Lung microvascular endothelial cell (primary cell): ENCODE data around the gene PRR20C. TPM values are rescaled to one million over a fixed set of nuclear protein-coding genes. Genes with fewer than 3 reads are reported as not detected.
"Not testable (repeated sequence)": the region's sequence is repeated elsewhere in the genome, so short reads cannot be mapped to it uniquely, and the experiment has no call there.

ENCODE experiments used
- DNase-seq, 2 donors: peaks; one replicate each; pipeline versions ENCODE4 v3.0.0 to v3.0.0-alpha.2; 2010; ENCODE audit warnings: low read depth in 2 of 2
- total RNA-seq: library from RNA; depleted of rRNA; stranded (reverse); fragments of >200 nt; gene quantifications from 2 replicates; pipeline ENCODE4 v1.2.1, GENCODE V29; 2014

Gene PRR20C
- not detected in 2 replicates for total RNA-seq

- not testable (repeated sequence) for DNase-seq
Measured at GRCh38 chr13:57153761-57154160, at the start of gene PRR20C. TSS of gene PRR20C (plus strand) at chr13:57154061. CDS start at chr13:57154448, 387 bp downstream.

- no peak for DNase-seq
Measured at GRCh38 chr13:57114945-57115344, 38.9 kb upstream of the PRR20C start.

GRCh38 chr13:57123681-57124080, 30.2 kb upstream of the PRR20C start:
- no peak for DNase-seq

GRCh38 chr13:57128909-57129308, 25.0 kb upstream of the PRR20C start:
- DNase-seq, result no peak

GRCh38 chr13:57136093-57136492, 17.8 kb upstream of the PRR20C start:
- no peak for DNase-seq

GRCh38 chr13:57137585-57137984, 16.3 kb upstream of the PRR20C start:
- DNase-seq, result no peak

GRCh38 chr13:57138988-57139387, 14.9 kb upstream of the PRR20C start:
- no peak for DNase-seq

GRCh38 chr13:57139781-57140180, 14.1 kb upstream of the PRR20C start:
- DNase-seq, result not testable (repeated sequence)

- not testable (repeated sequence) for DNase-seq
Measured at GRCh38 chr13:57140235-57140968, 13.5 kb upstream of the PRR20C start, which contains the start of gene PRR20A. TSS of gene PRR20A (plus strand) at chr13:57140918. CDS start at chr13:57141305, 387 bp downstream.

- DNase-seq, result not testable (repeated sequence)
Measured at GRCh38 chr13:57147188-57147587, 6.7 kb upstream of the PRR20C start, which contains the start of gene PRR20B. TSS of gene PRR20B (plus strand) at chr13:57147488. CDS start at chr13:57147875, 387 bp downstream.

GRCh38 chr13:57148106-57148505, 5.8 kb upstream of the PRR20C start:
- not testable (repeated sequence) for DNase-seq

- DNase-seq, result not testable (repeated sequence)
Measured at GRCh38 chr13:57160332-57160731, 6.5 kb downstream of the PRR20C start, which contains the start of gene PRR20D. TSS of gene PRR20D (plus strand) at chr13:57160632. CDS start at chr13:57161019, 387 bp downstream.

GRCh38 chr13:57166897-57167296, 13.0 kb downstream of the PRR20C start, which contains the start of gene PRR20E:
TSS of gene PRR20E (plus strand) at chr13:57167197. CDS start at chr13:57167584, 387 bp downstream.
- DNase-seq, result not testable (repeated sequence)

- no peak for DNase-seq
Measured at GRCh38 chr13:57191667-57192066, 37.8 kb downstream of the PRR20C start.

Other genes starting within 250 kb of the PRR20C start
- not detected in 2 replicates for gene PRR20A, start 13.1 kb upstream of the PRR20C start, total RNA-seq
- gene PRR20B, start 6.6 kb upstream of the PRR20C start, total RNA-seq, result not detected in 2 replicates
- not detected in 2 replicates for gene PRR20D, start 6.6 kb downstream of the PRR20C start, total RNA-seq
- not detected in 2 replicates for gene PRR20E, start 13.1 kb downstream of the PRR20C start, total RNA-seq